Measurements from ENCODE around the gene ATRX.
"Not testable (repeated sequence)": the region's sequence is repeated elsewhere in the genome, so short reads cannot be mapped to it uniquely, and the experiment has no call there.

Gene ATRX

GRCh38 chrX:77785486-77786364, at the start of gene ATRX:
Gene ATRX, minus strand, starts transcription at chrX:77786216. Its CDS starts 215 bp downstream, at chrX:77786001.
- peak; percentile 45 to 63 for DNase-seq (ENCODE audit: low read depth in 1 of 2, low spot score in 1 of 2)

GRCh38 chrX:77831544-77831943, 45.5 kb upstream of the ATRX start:
- not testable (repeated sequence) for DNase-seq (ENCODE audit: low read depth in 1 of 2, low spot score in 1 of 2)

- DNase-seq (ENCODE audit: low read depth in 1 of 2, low spot score in 1 of 2): not testable (repeated sequence)
These were observed 36.0 kb upstream of the ATRX start for GRCh38 chrX:77821989-77822388.

GRCh38 chrX:77820091-77820727, 34.2 kb upstream of the ATRX start:
- no peak for DNase-seq (ENCODE audit: low read depth in 1 of 2, low spot score in 1 of 2)

- no peak for DNase-seq (ENCODE audit: low read depth in 1 of 2, low spot score in 1 of 2)
These were observed 28.2 kb upstream of the ATRX start for GRCh38 chrX:77814210-77814609.

- no peak for DNase-seq (ENCODE audit: low read depth in 1 of 2, low spot score in 1 of 2)
These were observed 16.2 kb upstream of the ATRX start for GRCh38 chrX:77802201-77802600.

GRCh38 chrX:77795124-77795523, 9.1 kb upstream of the ATRX start:
- DNase-seq (ENCODE audit: low read depth in 1 of 2, low spot score in 1 of 2): no peak

GRCh38 chrX:77793946-77794345, 7.9 kb upstream of the ATRX start:
- DNase-seq (ENCODE audit: low read depth in 1 of 2, low spot score in 1 of 2): no peak

GRCh38 chrX:77788050-77788449, 2.0 kb upstream of the ATRX start:
- DNase-seq (ENCODE audit: low read depth in 1 of 2, low spot score in 1 of 2): no peak

- DNase-seq (ENCODE audit: low read depth in 1 of 2, low spot score in 1 of 2): no peak
These were observed 307 bp upstream of the ATRX start for GRCh38 chrX:77786365-77786680.

GRCh38 chrX:77779695-77780094, 6.3 kb downstream of the ATRX start:
- DNase-seq (ENCODE audit: low read depth in 1 of 2, low spot score in 1 of 2): no peak

- DNase-seq (ENCODE audit: low read depth in 1 of 2, low spot score in 1 of 2): no peak
These were observed 9.4 kb downstream of the ATRX start for GRCh38 chrX:77776659-77777058.

- no peak for DNase-seq (ENCODE audit: low read depth in 1 of 2, low spot score in 1 of 2)
These were observed 14.4 kb downstream of the ATRX start for GRCh38 chrX:77771601-77772000.

GRCh38 chrX:77768787-77769186, 17.2 kb downstream of the ATRX start:
- no peak for DNase-seq (ENCODE audit: low read depth in 1 of 2, low spot score in 1 of 2)

GRCh38 chrX:77766212-77766611, 19.8 kb downstream of the ATRX start:
- not testable (repeated sequence) for DNase-seq (ENCODE audit: low read depth in 1 of 2, low spot score in 1 of 2)

- no peak for DNase-seq (ENCODE audit: low read depth in 1 of 2, low spot score in 1 of 2)
These were observed 30.5 kb downstream of the ATRX start for GRCh38 chrX:77755561-77755960.

GRCh38 chrX:77753942-77754341, 32.1 kb downstream of the ATRX start:
- DNase-seq (ENCODE audit: low read depth in 1 of 2, low spot score in 1 of 2): not testable (repeated sequence)

- DNase-seq (ENCODE audit: low read depth in 1 of 2, low spot score in 1 of 2): no peak
These were observed 36.3 kb downstream of the ATRX start for GRCh38 chrX:77749695-77750094.

- DNase-seq (ENCODE audit: low read depth in 1 of 2, low spot score in 1 of 2): no peak
These were observed 42.3 kb downstream of the ATRX start for GRCh38 chrX:77743720-77744119.

GRCh38 chrX:77742788-77743476, 43.1 kb downstream of the ATRX start:
- no peak for DNase-seq (ENCODE audit: low read depth in 1 of 2, low spot score in 1 of 2)

- no peak for DNase-seq (ENCODE audit: low read depth in 1 of 2, low spot score in 1 of 2)
These were observed 45.6 kb downstream of the ATRX start for GRCh38 chrX:77740376-77740905.

- DNase-seq (ENCODE audit: low read depth in 1 of 2, low spot score in 1 of 2): no peak
These were observed 52.7 kb downstream of the ATRX start for GRCh38 chrX:77733342-77733741.

Measured in activated T-helper 1 cell treated with anti-CD3 and anti-CD28 coated beads, Interleukin-2, amount 50 U/mL, for 16 hours (primary cell).